ENCODE data around the gene ARRDC2.
"Not testable (repeated sequence)": the region's sequence is repeated elsewhere in the genome, so short reads cannot be mapped to it uniquely, and the experiment has no call there.

The ARRDC2 gene

GRCh38 chr19:18020212-18021085, 12.5 kb downstream of the ARRDC2 start:
- DNase-seq (ENCODE audit: extremely low spot score) = peak; percentile 14
- TF ChIP-seq CTCF (IDR thresholded peaks at IDR 0.05; ENCODE audit: control extremely low read depth, extremely low read depth, low read depth, missing control alignments) = no peak
- ChIA-PET POLR2A (no interaction called here), CTCF (interaction anchor here (1.4 to 1.6 kb wide), 3 partner anchors 13 to 38 kb away, joined by 3 to 5 read pairs (median 4); partner anchors contain the start of gene ARRDC2)

- peak; percentile 40 for DNase-seq (ENCODE audit: extremely low spot score)
- POLR2A ChIA-PET = no interaction called here
- TF ChIP-seq CTCF (IDR thresholded peaks at IDR 0.05; ENCODE audit: control extremely low read depth, extremely low read depth, low read depth, missing control alignments) = no peak
- CTCF ChIA-PET = interaction anchor here (1.4 to 1.6 kb wide), 3 partner anchors 13 to 38 kb away, joined by 3 to 5 read pairs (median 4); partner anchors contain the start of gene ARRDC2
Observed at GRCh38 chr19:18021121-18021755, 13.3 kb downstream of the ARRDC2 start.

GRCh38 chr19:18023622-18024251, 15.8 kb downstream of the ARRDC2 start:
- peak; percentile 28 for DNase-seq (ENCODE audit: extremely low spot score)
- ChIA-PET CTCF (interaction anchor here (0.6 to 2.2 kb wide), 7 partner anchors 11 to 86 kb away, joined by 3 to 5 read pairs (median 4); no protein-coding TSS in a partner anchor), POLR2A (interaction anchor here (2.2 kb wide), 1 partner anchor 21 kb away, joined by 6 read pairs; no protein-coding TSS in a partner anchor)
- no peak for TF ChIP-seq CTCF (IDR thresholded peaks at IDR 0.05; ENCODE audit: control extremely low read depth, extremely low read depth, low read depth, missing control alignments)

- no peak for DNase-seq (ENCODE audit: extremely low spot score)
- ChIA-PET POLR2A (no interaction called here), CTCF (interaction anchor here (1.6 kb wide), 1 partner anchor 32 kb away, joined by 3 read pairs; no protein-coding TSS in a partner anchor)
- TF ChIP-seq CTCF (IDR thresholded peaks at IDR 0.05; ENCODE audit: control extremely low read depth, extremely low read depth, low read depth, missing control alignments) = no peak
Observed at GRCh38 chr19:18027151-18027550, 19.2 kb downstream of the ARRDC2 start.

- POLR2A ChIA-PET = no interaction called here
- DNase-seq (ENCODE audit: extremely low spot score) = no peak
- no peak for TF ChIP-seq CTCF (IDR thresholded peaks at IDR 0.05; ENCODE audit: control extremely low read depth, extremely low read depth, low read depth, missing control alignments)
- CTCF ChIA-PET = interaction anchor here (1.1 to 1.9 kb wide), 2 partner anchors 10 to 13 kb away, joined by 3 to 4 read pairs; no protein-coding TSS in a partner anchor
Observed at GRCh38 chr19:18029617-18030338, 21.8 kb downstream of the ARRDC2 start.

- CTCF ChIA-PET = interaction anchor here (1.6 kb wide), 1 partner anchor 28 kb away, joined by 4 read pairs; no protein-coding TSS in a partner anchor
- not testable (repeated sequence) for DNase-seq (ENCODE audit: extremely low spot score)
- POLR2A ChIA-PET = interaction anchor here (0.6 kb wide), 1 partner anchor 36 kb away, joined by 8 read pairs; no protein-coding TSS in a partner anchor
Observed at GRCh38 chr19:18031401-18031800, 23.4 kb downstream of the ARRDC2 start.

- DNase-seq (ENCODE audit: extremely low spot score); POLR2A ChIA-PET: not testable (repeated sequence)
- CTCF ChIA-PET = interaction anchor here (1.6 kb wide), 1 partner anchor 27 kb away, joined by 4 read pairs; no protein-coding TSS in a partner anchor
Observed at GRCh38 chr19:18032102-18032501, 24.1 kb downstream of the ARRDC2 start.
